Chondrocyte (in vitro differentiated cells): ENCODE data around the gene SH3YL1. TPM values are rescaled to one million over a fixed set of nuclear protein-coding genes. Genes with fewer than 3 reads are reported as not detected.

Source experiments
- DNase-seq: peaks from one replicate; pipeline ENCODE4 v3.0.0; 2021; ENCODE audit warnings: mixed read lengths, low spot score
- H3K27ac Mint-ChIP-seq: one replicate; pipeline ENCODE4 v1.8.0; 2021; ENCODE audit warnings: mild to moderate bottlenecking, moderate library complexity, mixed read lengths; ENCODE audit not compliant: unreplicated experiment
- H3K27me3 Mint-ChIP-seq: 2 replicates; pipeline ENCODE4 v1.8.0; 2021; ENCODE audit warnings: low read depth, mixed read lengths
- H3K36me3 Mint-ChIP-seq: 2 replicates; pipeline ENCODE4 v1.8.0; 2021; ENCODE audit warnings: low read depth, mixed read lengths
- H3K4me1 Mint-ChIP-seq: 2 replicates; pipeline ENCODE4 v1.8.0; 2021; ENCODE audit warnings: low read depth, mild to moderate bottlenecking, mixed read lengths
- H3K4me3 Mint-ChIP-seq: one replicate; pipeline ENCODE4 v1.8.0; 2021; ENCODE audit warnings: mild to moderate bottlenecking, moderate library complexity, mixed read lengths; ENCODE audit not compliant: unreplicated experiment
- H3K9me3 Mint-ChIP-seq: 2 replicates; pipeline ENCODE4 v1.8.0; 2021; ENCODE audit warnings: low read depth, mixed read lengths
- total RNA-seq: library from RNA; stranded (reverse); gene quantifications from 3 replicates; pipeline ENCODE4 v1.2.1, GENCODE V29; 2021
- TF ChIP-seq, protein P1 (sequence below): fragments of 200-600 bp; sonication (generic); IDR thresholded peaks from 2 replicates; pipeline ENCODE4 v1.5.0; 2021; ENCODE audit warnings: antibody characterized with exemption, mild to moderate bottlenecking, moderate library complexity

Gene SH3YL1
- total RNA-seq, 1 donor from 2014 or later, result 36.1 TPM

DNA sequence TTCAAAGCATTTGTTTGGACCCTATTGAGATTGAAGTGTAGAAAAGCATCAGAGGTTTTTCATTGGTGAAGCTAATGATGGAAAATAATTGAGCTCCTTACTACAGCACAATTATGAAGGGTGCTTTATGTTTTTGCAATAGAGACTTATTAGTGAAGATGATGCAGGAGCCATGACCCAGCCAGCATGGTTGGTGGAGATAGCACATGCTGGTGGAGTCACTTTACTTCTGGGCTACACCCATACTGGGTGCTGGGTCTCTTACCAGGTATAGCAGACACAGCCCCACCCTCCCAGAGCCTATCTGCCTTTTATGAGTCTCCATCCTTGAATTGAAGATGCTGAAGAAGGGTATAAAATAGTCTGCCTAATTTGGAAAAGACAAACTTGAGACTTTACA is 4.5 kb upstream of the SH3YL1 start:
- Mint-ChIP-seq H3K36me3 (peaks cover 5% of the 10 kb centered on the region), H3K27ac (no peak overlapping the region), H3K4me3 (no peak overlapping the region), H3K4me1 (peaks cover 42% of the 10 kb centered on the region), H3K9me3 (no peaks in the 10 kb centered on the region), H3K27me3 (no peaks in the 10 kb centered on the region)
- no peak for DNase-seq
- TF ChIP-seq, protein P1, sequence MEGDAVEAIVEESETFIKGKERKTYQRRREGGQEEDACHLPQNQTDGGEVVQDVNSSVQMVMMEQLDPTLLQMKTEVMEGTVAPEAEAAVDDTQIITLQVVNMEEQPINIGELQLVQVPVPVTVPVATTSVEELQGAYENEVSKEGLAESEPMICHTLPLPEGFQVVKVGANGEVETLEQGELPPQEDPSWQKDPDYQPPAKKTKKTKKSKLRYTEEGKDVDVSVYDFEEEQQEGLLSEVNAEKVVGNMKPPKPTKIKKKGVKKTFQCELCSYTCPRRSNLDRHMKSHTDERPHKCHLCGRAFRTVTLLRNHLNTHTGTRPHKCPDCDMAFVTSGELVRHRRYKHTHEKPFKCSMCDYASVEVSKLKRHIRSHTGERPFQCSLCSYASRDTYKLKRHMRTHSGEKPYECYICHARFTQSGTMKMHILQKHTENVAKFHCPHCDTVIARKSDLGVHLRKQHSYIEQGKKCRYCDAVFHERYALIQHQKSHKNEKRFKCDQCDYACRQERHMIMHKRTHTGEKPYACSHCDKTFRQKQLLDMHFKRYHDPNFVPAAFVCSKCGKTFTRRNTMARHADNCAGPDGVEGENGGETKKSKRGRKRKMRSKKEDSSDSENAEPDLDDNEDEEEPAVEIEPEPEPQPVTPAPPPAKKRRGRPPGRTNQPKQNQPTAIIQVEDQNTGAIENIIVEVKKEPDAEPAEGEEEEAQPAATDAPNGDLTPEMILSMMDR, result no peak

DNA sequence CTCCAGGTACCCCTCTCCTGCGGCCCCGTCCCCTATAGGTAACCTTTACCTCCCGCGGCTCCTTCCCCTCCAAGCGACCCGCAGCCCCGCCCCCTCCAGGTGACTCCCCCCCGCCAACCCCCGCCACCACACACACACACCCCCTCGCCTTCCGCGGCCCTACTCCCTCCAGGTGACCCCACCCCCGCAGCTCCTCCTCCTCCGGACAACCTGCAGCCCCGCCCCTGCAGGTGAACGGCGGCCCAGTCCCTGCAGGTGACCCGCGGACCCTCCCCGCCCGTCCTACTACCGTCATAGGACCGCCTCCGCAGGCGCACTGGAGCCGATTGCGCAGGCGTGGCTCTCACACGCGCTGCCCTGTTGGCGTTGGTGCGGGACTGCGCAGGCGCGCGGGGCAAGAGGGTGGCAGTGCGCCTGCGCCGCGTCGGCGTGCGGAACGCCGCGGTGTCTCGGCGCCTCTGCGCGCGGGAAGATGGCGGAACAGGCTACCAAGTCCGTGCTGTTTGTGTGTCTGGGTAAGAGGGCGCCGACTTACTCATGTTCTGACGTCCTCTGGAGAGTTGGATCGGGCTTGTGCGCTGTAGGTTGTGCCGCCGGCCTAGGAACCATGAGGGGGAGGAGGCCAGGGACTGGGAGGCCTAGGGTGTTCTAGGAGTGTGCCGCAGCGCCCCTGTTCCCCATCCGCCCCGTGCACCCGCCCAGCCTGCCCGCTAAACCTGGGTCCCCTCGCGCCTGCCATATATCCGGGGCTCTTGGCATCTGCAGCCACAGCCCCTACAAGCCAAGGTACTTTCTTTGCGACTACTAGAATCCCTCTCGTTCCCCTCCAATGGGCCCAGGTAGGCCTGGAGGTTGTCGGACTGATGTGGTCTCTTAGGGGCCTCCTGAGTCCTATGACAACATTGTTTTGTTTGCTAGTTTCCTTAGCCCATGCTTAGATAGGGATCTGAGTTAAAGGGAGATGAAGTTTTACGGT is 949 bp upstream of the SH3YL1 start, which contains the start of gene ACP1:
TSS of gene ACP1 (plus strand) at position 455 of the 976 bp plus-strand sequence. CDS start at position 473, 18 bp downstream.
- Mint-ChIP-seq H3K4me3 (peak within 1 kb of the TSS; percentile 92), H3K27me3 (no peaks in the 10 kb centered on the region), H3K9me3 (no peaks in the 10 kb centered on the region), H3K36me3 (peaks cover 5% of the 10 kb centered on the region), H3K4me1 (peaks cover 49% of the 10 kb centered on the region), H3K27ac (peak within 1 kb of the TSS; percentile 96)
- TF ChIP-seq, protein P1, result peak; percentile 22
- peak; percentile 98 for DNase-seq

DNA sequence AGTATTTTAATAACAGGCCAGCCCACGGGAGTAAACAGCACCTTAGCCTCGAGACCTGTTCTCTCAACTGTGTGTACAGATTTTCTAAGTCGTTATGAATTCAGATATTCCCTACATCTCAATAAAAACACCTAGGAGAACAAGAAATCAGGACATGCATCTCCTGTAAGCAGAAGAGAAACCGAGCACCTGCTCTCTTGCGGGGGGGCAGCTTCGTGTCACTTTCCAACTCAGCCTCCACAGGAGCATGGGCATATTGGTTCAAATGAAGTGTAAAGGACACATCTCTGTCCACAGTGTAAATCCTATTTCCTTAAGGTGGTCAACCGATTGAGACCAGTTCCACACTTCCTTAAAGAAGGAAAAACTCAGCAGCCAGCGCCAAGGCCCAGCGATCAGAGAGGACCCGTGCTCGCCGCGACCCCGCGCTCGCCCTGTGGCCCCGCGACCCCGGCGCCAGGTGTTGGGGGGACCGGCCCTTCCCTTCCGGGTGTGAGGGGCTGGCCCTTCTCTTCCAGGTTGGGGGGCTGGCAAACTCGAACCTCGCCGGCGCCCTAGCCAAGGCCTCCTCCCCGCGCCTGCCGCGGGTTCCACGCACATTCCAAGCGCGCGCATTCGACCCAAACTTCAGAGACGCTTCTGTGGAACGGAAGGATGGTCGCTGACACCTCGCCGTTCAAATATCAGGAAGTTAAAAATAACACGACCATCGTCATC is 652 bp downstream of the SH3YL1 start:
- peaks cover 14% of the 10 kb centered on the region for H3K36me3 Mint-ChIP-seq
- H3K9me3 Mint-ChIP-seq, result peaks cover 9% of the 10 kb centered on the region
- H3K4me3 Mint-ChIP-seq, result peak overlapping the region; percentile 92
- H3K27me3 Mint-ChIP-seq, result no peaks in the 10 kb centered on the region
- H3K27ac Mint-ChIP-seq, result peak overlapping the region; percentile 49
- no peak for DNase-seq
- peaks cover 42% of the 10 kb centered on the region for H3K4me1 Mint-ChIP-seq
- TF ChIP-seq, protein P1, result no peak

DNA sequence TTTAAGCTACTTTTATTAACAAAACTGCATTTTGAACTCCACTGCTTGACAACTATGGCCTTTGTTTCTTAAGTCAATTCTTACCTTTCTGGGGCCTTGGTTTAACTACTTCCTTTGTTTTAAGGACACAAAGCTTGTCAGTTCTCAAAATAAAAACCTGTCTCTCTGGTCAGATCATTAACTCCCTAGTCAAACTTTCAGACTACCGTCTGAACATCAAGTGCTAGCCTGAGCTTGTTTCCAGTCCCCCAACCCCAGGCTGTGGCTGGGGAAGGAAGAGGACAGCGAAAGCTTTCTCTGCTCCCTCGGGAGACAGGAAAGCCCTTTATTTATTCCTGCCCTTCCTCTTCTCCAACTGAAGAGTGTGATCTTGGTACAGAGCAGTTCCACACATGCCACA is 1.7 kb downstream of the SH3YL1 start:
- Mint-ChIP-seq H3K4me1 (peaks cover 35% of the 10 kb centered on the region), H3K4me3 (no peak overlapping the region), H3K27me3 (no peaks in the 10 kb centered on the region), H3K9me3 (peaks cover 17% of the 10 kb centered on the region), H3K36me3 (peaks cover 18% of the 10 kb centered on the region), H3K27ac (no peak overlapping the region)
- no peak for DNase-seq
- TF ChIP-seq, protein P1, result no peak

DNA sequence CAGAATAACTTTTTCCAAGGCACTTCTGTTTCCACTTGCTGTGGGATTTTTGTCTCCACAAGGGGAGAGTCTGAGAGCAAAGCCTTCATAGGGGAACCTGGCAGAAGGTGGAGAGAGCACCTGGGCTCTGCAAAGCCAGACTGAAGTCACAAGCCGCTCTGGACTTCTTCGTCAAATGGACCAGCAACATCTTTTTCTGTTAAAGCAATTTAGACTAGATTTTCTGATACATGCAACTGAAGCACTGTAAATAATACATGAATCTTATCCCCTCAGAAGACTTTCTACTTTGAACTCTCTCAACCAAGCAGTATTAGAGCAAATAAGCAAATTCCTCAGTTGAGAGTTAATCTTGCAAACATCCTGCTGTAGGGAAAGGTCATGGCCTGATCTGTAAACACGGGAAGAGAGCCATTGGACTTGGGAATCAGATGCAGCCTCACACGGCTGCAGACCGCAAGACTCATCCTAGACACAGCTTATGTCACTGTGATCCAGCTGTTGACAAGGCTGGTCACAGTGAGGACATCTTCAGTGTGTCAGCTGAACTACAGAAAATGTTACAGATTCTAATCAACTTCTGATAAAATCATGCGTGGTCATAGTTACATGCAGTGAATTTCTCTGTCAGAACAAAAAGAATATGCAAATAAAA is 3.2 kb downstream of the SH3YL1 start:
- H3K4me1 Mint-ChIP-seq, result peaks cover 21% of the 10 kb centered on the region
- no peak for DNase-seq

More for the DNA sequence above, 3.2 kb downstream of the SH3YL1 start:
- Mint-ChIP-seq H3K36me3 (peaks cover 18% of the 10 kb centered on the region), H3K9me3 (peaks cover 18% of the 10 kb centered on the region), H3K27ac (no peak overlapping the region), H3K4me3 (no peak overlapping the region), H3K27me3 (no peaks in the 10 kb centered on the region)
- TF ChIP-seq, protein P1, result no peak
